ENCODE results near the gene RGS14. TPM values are rescaled to one million over a fixed set of nuclear protein-coding genes. Genes with fewer than 3 reads are reported as not detected.
"Not testable (repeated sequence)": the region's sequence is repeated elsewhere in the genome, so short reads cannot be mapped to it uniquely, and the experiment has no call there.

Gene RGS14
- total RNA-seq, 1 donor from 2014 or later, result 16.6 TPM

GRCh38 chr5:177409043-177409801 lies 51.5 kb downstream of the RGS14 start, which contains the start of gene F12:
Gene F12, minus strand, starts transcription at chr5:177409564. Its CDS starts 37 bp downstream, at chr5:177409527.
- H3K27ac Mint-ChIP-seq, result no peak within 1 kb of the TSS
- peaks cover 60% of the 10 kb centered on the region for H3K27me3 Mint-ChIP-seq
- no peak for DNase-seq (ENCODE audit: extremely low spot score, unreplicated experiment)
- no peaks in the 10 kb centered on the region for H3K4me1 Mint-ChIP-seq (ENCODE audit: unreplicated experiment)
- TF ChIP-seq CTCF (conservative IDR thresholded peaks at IDR 0.05), result no peak
- H3K4me3 Mint-ChIP-seq, result no peak within 1 kb of the TSS
- no peaks in the 10 kb centered on the region for H3K9me3 Mint-ChIP-seq
- H3K36me3 Mint-ChIP-seq, result no peaks in the 10 kb centered on the region

GRCh38 chr5:177410575-177410974 lies 52.9 kb downstream of the RGS14 start:
- DNase-seq (ENCODE audit: extremely low spot score, unreplicated experiment), result no peak
- TF ChIP-seq CTCF (conservative IDR thresholded peaks at IDR 0.05), result no peak
- no peak overlapping the region for H3K27ac Mint-ChIP-seq
- peaks cover 54% of the 10 kb centered on the region for H3K27me3 Mint-ChIP-seq
- H3K4me1 Mint-ChIP-seq (ENCODE audit: unreplicated experiment), result no peaks in the 10 kb centered on the region
- no peaks in the 10 kb centered on the region for H3K36me3 Mint-ChIP-seq
- no peak overlapping the region for H3K4me3 Mint-ChIP-seq
- no peaks in the 10 kb centered on the region for H3K9me3 Mint-ChIP-seq

DNA sequence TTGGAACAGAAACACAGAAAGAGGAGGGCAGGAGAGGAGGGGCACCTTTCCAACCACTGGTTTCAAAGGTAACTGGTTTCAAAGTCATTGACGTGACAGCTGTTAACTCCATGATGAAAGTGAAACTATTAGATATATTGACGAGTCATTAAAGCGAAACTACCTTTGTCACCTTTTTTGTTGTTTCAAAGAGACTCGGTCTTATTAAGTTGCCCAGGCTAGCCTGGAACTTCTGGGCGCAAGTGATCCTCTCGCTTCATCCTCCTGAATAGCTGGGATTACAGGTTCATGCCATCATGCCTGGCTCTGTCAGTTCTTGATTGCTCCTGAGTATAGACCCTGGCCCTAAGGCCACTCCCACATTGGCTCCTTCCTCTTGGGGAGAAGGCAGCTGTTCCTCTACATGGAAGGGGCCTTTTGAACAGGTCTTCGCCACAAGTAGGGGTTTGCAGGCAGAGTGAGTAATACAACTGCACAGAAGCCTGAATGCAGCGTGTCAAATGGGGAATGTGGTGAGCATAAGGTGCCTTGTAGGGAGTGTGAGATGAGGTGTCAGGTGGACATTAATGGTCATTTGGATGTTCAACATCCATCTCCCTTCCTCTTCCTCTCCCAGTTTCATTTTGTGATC lies 55.0 kb downstream of the RGS14 start:
- Mint-ChIP-seq H3K4me3 (no peak overlapping the region), H3K27ac (no peak overlapping the region), H3K4me1 (ENCODE audit: unreplicated experiment) (no peaks in the 10 kb centered on the region), H3K9me3 (no peaks in the 10 kb centered on the region), H3K27me3 (peaks cover 32% of the 10 kb centered on the region), H3K36me3 (no peaks in the 10 kb centered on the region)
- DNase-seq (ENCODE audit: extremely low spot score, unreplicated experiment), result no peak
- no peak for TF ChIP-seq CTCF (conservative IDR thresholded peaks at IDR 0.05)

- DNase-seq (ENCODE audit: extremely low spot score, unreplicated experiment), result no peak
- no peaks in the 10 kb centered on the region for H3K9me3 Mint-ChIP-seq
- H3K4me1 Mint-ChIP-seq (ENCODE audit: unreplicated experiment), result no peaks in the 10 kb centered on the region
- TF ChIP-seq CTCF (conservative IDR thresholded peaks at IDR 0.05), result no peak
- H3K27me3 Mint-ChIP-seq, result peaks cover 22% of the 10 kb centered on the region
- H3K27ac Mint-ChIP-seq, result no peak overlapping the region
- no peaks in the 10 kb centered on the region for H3K36me3 Mint-ChIP-seq
- H3K4me3 Mint-ChIP-seq, result no peak overlapping the region
Measured at GRCh38 chr5:177414481-177414880, 56.8 kb downstream of the RGS14 start.

DNA sequence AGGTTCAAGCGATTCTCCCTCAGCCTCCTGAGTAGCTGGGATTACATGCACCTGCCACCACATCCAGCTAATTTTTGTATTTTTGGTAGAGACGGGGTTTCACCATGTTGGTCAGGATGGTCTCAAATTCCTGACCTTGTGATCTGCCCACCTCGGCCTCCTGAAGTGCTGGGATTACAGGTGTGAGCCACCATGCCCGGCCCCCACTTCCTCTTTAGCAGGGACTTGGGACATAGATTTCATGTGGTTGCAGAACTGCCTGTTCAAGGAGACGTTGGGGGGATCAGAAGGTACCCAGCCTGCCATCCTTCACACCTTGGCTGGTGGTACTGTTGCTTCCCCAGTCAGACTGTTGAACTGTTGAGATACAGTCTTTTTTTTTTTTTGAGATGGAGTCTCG lies 59.4 kb downstream of the RGS14 start:
- H3K27ac Mint-ChIP-seq, H3K9me3 Mint-ChIP-seq: not testable (repeated sequence)

GRCh38 chr5:177419046-177419445 lies 61.3 kb downstream of the RGS14 start:
- Mint-ChIP-seq H3K27ac (no peak overlapping the region), H3K9me3 (no peaks in the 10 kb centered on the region), H3K4me1 (ENCODE audit: unreplicated experiment) (no peaks in the 10 kb centered on the region), H3K4me3 (no peak overlapping the region), H3K36me3 (no peaks in the 10 kb centered on the region), H3K27me3 (peaks cover 5% of the 10 kb centered on the region)
- TF ChIP-seq CTCF (conservative IDR thresholded peaks at IDR 0.05), result no peak
- DNase-seq (ENCODE audit: extremely low spot score, unreplicated experiment), result no peak

More for the DNA sequence above, 59.4 kb downstream of the RGS14 start:
- not testable (repeated sequence) for H3K4me3 Mint-ChIP-seq; H3K36me3 Mint-ChIP-seq; H3K4me1 Mint-ChIP-seq (ENCODE audit: unreplicated experiment); DNase-seq (ENCODE audit: extremely low spot score, unreplicated experiment)
- H3K27me3 Mint-ChIP-seq, result peaks cover 18% of the 10 kb centered on the region

DNA sequence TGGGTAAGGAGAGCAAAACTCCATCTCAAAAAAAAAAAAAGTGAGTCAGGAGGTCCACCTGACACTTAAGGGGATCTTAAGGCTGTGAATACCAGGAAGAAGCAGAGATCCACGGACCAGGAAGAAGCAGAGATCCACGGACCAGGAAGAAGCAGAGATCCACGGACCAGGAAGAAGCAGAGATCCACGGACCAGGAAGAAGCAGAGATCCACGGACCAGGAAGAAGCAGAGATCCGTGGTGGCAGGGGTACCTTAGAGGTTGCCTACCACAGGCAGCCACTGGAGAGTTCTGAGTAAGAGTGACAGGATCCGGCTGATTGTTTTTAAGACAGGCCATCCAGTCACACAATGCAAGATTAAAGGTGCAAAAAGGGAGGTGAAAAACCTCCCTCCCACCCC lies 62.7 kb downstream of the RGS14 start:
- H3K9me3 Mint-ChIP-seq; H3K27me3 Mint-ChIP-seq; H3K27ac Mint-ChIP-seq; H3K4me1 Mint-ChIP-seq (ENCODE audit: unreplicated experiment); DNase-seq (ENCODE audit: extremely low spot score, unreplicated experiment); H3K4me3 Mint-ChIP-seq; H3K36me3 Mint-ChIP-seq: not testable (repeated sequence)

Measured in type B pancreatic cell (in vitro differentiated cells).